ENCODE measurements around the gene CDH23. TPM values are rescaled to one million over a fixed set of nuclear protein-coding genes. Genes with fewer than 3 reads are reported as not detected.

The CDH23 gene
- total and polyA plus RNA-seq, 9 of the 15 experiments (the other 6 are each of a cell fraction or from before 2014, with no cell fraction given) = 0.18 to 1.2 (median 0.47) TPM

DNA sequence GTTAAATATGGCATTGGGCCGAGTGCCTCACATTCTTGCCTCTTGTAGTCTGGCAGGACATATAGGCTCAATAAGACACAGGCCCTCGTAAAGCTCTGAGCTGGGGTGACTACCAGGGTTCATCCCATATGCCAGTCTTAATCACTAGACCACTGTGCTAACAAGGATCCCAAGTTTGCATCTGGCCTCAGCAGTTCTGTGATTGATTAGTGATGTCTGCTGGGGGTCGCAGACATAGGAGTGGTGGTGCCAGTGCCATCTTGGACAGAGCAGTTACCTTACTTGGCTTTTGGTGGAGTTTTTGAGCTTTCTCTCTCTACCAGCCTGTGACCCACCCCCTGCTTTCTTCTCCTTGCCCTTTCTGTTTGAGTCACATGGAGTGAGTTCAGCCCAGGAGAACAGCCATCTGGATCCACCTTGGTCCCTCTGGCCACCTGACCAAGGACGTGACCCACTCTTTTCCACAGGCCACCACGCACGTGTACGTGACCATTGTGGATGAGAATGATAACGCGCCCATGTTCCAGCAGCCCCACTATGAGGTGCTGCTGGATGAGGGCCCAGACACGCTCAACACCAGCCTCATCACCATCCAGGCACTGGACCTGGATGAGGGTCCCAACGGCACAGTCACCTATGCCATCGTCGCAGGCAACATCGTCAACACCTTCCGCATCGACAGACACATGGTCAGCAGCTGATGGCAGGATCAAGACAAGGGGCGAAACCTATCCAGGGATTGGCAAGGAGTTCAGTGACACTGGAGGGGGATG, 380.7 kb downstream of the CDH23 start (continued):
- no peak for TF ChIP-seq FOXA3 (CRISPR knock-in tag; conservative IDR thresholded peaks at IDR 0.05 in 1 of 2, IDR thresholded peaks at IDR 0.05 in 1 of 2)
- TF ChIP-seq, protein P1, sequence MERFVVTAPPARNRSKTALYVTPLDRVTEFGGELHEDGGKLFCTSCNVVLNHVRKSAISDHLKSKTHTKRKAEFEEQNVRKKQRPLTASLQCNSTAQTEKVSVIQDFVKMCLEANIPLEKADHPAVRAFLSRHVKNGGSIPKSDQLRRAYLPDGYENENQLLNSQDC (CRISPR knock-in tag; IDR thresholded peaks at IDR 0.05) = no peak
- peak; percentile 100 for TF ChIP-seq ZNF23 (CRISPR knock-in tag; IDR thresholded peaks at IDR 0.05)
- no peak for TF ChIP-seq NFIC (IDR thresholded peaks at IDR 0.05)
- TF ChIP-seq, protein P2, sequence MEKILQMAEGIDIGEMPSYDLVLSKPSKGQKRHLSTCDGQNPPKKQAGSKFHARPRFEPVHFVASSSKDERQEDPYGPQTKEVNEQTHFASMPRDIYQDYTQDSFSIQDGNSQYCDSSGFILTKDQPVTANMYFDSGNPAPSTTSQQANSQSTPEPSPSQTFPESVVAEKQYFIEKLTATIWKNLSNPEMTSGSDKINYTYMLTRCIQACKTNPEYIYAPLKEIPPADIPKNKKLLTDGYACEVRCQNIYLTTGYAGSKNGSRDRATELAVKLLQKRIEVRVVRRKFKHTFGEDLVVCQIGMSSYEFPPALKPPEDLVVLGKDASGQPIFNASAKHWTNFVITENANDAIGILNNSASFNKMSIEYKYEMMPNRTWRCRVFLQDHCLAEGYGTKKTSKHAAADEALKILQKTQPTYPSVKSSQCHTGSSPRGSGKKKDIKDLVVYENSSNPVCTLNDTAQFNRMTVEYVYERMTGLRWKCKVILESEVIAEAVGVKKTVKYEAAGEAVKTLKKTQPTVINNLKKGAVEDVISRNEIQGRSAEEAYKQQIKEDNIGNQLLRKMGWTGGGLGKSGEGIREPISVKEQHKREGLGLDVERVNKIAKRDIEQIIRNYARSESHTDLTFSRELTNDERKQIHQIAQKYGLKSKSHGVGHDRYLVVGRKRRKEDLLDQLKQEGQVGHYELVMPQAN (IDR thresholded peaks at IDR 0.05; ENCODE audit: borderline replicate concordance) = no peak
- TF ChIP-seq, protein P3, sequence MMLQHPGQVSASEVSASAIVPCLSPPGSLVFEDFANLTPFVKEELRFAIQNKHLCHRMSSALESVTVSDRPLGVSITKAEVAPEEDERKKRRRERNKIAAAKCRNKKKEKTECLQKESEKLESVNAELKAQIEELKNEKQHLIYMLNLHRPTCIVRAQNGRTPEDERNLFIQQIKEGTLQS (IDR thresholded peaks at IDR 0.05) = no peak
- TF ChIP-seq, protein P3 (CRISPR knock-in tag; conservative IDR thresholded peaks at IDR 0.05) = no peak
- no peak for TF ChIP-seq NCOA1 (IDR thresholded peaks at IDR 0.05; ENCODE audit: low read depth)
- TF ChIP-seq ZFX (CRISPR knock-in tag; IDR thresholded peaks at IDR 0.05) = no peak
- no peak for TF ChIP-seq GATAD2A (IDR thresholded peaks at IDR 0.05)
- no peak for TF ChIP-seq LEF1 (IDR thresholded peaks at IDR 0.05)
- peak; percentile 99 for TF ChIP-seq ZBTB17 (CRISPR knock-in tag; IDR thresholded peaks at IDR 0.05)
- TF ChIP-seq, protein P4, sequence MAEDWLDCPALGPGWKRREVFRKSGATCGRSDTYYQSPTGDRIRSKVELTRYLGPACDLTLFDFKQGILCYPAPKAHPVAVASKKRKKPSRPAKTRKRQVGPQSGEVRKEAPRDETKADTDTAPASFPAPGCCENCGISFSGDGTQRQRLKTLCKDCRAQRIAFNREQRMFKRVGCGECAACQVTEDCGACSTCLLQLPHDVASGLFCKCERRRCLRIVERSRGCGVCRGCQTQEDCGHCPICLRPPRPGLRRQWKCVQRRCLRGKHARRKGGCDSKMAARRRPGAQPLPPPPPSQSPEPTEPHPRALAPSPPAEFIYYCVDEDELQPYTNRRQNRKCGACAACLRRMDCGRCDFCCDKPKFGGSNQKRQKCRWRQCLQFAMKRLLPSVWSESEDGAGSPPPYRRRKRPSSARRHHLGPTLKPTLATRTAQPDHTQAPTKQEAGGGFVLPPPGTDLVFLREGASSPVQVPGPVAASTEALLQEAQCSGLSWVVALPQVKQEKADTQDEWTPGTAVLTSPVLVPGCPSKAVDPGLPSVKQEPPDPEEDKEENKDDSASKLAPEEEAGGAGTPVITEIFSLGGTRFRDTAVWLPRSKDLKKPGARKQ (CRISPR knock-in tag; IDR thresholded peaks at IDR 0.05) = no peak
- TF ChIP-seq, protein P5, sequence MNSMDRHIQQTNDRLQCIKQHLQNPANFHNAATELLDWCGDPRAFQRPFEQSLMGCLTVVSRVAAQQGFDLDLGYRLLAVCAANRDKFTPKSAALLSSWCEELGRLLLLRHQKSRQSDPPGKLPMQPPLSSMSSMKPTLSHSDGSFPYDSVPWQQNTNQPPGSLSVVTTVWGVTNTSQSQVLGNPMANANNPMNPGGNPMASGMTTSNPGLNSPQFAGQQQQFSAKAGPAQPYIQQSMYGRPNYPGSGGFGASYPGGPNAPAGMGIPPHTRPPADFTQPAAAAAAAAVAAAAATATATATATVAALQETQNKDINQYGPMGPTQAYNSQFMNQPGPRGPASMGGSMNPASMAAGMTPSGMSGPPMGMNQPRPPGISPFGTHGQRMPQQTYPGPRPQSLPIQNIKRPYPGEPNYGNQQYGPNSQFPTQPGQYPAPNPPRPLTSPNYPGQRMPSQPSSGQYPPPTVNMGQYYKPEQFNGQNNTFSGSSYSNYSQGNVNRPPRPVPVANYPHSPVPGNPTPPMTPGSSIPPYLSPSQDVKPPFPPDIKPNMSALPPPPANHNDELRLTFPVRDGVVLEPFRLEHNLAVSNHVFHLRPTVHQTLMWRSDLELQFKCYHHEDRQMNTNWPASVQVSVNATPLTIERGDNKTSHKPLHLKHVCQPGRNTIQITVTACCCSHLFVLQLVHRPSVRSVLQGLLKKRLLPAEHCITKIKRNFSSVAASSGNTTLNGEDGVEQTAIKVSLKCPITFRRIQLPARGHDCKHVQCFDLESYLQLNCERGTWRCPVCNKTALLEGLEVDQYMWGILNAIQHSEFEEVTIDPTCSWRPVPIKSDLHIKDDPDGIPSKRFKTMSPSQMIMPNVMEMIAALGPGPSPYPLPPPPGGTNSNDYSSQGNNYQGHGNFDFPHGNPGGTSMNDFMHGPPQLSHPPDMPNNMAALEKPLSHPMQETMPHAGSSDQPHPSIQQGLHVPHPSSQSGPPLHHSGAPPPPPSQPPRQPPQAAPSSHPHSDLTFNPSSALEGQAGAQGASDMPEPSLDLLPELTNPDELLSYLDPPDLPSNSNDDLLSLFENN (IDR thresholded peaks at IDR 0.05; ENCODE audit: low read depth in 2 of 2, low read length in 2 of 2) = peak in 1 of 2 experiments; percentile 61; a peak in 1 of 4 replicates
- no peak for TF ChIP-seq COPS2 (conservative IDR thresholded peaks at IDR 0.05)
